Measurements from ENCODE around the gene APBB2.

Gene APBB2

GRCh38 chr4:40850496-40850895 is 363.8 kb downstream of the APBB2 start:
- DNase-seq (ENCODE audit: low spot score) = no peak

- DNase-seq (ENCODE audit: low spot score) = no peak
Observed at GRCh38 chr4:40848940-40849339, 365.4 kb downstream of the APBB2 start.

DNA sequence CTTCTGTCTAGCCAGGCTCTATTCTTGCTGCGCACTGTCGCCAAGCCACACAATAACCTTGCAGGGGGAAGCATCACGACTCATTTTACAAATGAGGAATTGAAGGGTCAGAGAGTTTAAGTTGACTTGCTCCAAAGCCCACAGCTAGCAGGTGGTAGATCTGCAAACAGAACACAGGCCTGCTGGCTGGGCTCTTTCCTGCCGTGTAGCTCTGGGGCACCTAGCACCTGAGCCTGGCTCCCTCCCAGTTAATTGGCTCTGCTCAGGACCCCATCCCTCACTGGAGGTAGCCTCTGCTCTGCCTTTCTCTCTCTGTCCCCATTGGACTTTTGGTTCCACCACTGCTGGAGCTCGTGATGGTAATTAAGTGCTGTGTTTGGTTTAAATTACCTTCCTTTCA is 366.1 kb downstream of the APBB2 start:
- DNase-seq (ENCODE audit: low spot score) = no peak

DNA sequence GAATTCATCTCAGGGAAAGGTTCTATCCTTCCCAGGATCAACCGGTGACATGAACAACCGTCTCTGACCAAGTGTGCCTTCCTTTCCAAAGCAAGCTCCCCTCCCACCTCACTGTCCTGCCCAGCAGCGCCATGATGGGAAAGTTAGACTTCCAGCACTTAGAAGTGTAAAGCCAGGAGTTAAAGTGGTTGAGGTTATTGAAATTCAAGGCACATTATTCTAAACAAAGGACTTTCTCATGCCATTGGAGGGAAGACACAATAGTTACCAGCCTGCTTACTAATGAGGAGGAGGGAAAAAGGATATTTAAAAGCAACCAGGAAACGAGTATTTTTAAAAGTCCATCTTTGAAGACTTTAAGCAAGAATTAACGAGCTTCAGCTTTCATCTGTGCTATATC is 367.8 kb downstream of the APBB2 start:
- no peak for DNase-seq (ENCODE audit: low spot score)

DNA sequence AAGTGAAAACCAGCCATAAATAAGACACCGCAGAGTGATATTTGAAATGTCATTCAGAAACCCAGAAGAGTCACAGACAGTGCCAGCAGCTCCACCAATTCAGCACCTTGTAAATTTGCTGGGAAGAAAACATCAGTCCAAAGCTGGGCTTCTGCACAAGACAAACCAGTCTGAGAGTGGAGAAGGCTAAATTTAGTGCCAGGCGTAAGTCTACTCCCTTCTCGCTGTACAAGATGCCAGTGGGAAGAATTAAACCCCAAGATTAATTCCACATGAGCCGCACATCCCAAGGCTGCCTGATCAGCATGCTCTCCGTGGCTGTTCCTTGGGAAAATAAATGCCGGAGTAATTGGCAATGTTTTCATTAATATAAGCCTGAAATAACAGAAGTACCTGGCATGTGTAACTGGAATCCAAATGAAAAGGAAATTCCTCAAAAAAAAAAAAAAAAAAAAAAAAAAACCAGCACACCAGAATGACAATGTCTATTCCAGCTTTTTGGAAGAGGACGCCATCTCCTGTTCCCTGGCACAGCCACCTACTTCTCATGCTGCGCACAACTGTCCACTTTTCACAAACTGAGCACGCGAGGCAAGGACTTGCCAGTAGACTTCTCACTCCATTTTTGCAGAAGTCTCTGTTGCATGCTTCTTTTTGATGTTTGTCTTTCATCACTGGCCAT is 369.0 kb downstream of the APBB2 start:
- DNase-seq (ENCODE audit: low spot score) = no peak

DNA sequence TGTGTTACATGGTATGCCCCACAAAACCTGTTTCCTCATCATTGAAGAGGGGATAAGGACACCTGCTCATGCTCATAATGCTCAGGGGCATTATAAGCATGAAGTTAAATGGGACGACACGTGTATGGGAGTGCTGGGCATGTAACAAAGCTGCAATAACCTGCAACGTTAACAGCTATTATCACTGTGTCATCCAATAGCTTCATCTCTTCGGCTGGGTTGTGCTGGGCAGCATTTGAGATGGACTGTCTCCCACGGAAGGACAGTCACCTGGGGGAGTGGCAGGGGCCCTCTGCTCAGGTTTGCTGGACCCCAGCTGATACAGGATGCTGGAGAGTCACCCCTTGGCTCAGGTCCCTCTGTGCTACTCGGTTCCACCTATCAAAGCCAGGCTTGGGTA is 370.1 kb downstream of the APBB2 start:
- DNase-seq (ENCODE audit: low spot score) = no peak

DNA sequence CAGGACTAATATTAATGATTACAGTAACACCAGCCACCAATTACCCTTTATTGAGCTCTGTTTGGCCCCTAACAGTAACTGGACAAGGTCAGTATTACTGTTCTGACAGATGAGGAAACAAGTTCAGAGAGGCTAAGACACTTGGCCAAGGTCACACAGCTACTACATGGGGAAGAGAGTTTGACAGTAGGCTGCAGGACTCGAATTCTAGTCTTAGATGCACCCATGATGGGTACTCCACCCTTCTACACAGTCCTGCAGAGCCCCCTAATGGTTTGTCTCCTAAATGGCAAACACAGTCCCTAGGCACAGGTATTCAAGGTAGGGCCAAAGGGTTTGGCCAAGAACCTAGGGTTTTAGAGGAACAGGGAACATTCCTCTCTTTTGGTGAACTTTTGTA is 370.6 kb downstream of the APBB2 start:
- DNase-seq (ENCODE audit: low spot score) = peak; percentile 49

DNA sequence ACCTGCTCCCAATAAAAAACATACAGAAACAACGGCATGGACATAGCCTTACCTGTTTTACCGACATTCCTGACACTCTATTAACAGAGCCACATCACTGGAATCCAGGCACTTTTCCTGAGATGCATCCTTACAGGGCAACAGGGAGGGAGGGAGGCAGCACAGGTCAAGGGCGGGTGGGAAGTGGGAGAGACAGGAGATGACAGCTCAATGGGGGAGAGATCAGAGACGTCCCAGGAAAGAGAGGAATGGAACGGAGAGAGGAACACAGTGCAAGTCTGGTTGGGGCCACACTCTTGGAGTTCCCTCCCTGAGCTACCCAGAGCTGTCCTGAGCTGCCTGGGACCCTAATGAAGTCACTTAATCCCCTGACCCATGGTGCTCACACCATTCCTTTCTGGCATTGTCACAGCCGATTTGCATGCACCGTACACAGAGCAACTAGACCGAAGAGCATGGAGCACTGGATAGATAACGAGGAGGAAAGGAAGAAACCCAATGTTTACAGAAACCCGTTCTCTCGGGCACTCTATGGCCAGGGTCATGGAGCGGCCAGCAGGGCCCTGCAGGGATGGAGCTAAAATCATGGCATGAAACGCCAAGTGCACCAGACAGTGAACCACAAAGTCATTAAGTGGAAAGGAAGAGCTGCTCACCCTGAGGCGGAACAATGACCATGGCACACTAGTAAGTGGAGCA is 371.5 kb downstream of the APBB2 start:
- DNase-seq (ENCODE audit: low spot score) = no peak

- DNase-seq (ENCODE audit: low spot score) = no peak
Observed at GRCh38 chr4:40842318-40842717, 372.0 kb downstream of the APBB2 start.

GRCh38 chr4:40840985-40841571 is 373.3 kb downstream of the APBB2 start:
- DNase-seq (ENCODE audit: low spot score) = peak; percentile 85

DNA sequence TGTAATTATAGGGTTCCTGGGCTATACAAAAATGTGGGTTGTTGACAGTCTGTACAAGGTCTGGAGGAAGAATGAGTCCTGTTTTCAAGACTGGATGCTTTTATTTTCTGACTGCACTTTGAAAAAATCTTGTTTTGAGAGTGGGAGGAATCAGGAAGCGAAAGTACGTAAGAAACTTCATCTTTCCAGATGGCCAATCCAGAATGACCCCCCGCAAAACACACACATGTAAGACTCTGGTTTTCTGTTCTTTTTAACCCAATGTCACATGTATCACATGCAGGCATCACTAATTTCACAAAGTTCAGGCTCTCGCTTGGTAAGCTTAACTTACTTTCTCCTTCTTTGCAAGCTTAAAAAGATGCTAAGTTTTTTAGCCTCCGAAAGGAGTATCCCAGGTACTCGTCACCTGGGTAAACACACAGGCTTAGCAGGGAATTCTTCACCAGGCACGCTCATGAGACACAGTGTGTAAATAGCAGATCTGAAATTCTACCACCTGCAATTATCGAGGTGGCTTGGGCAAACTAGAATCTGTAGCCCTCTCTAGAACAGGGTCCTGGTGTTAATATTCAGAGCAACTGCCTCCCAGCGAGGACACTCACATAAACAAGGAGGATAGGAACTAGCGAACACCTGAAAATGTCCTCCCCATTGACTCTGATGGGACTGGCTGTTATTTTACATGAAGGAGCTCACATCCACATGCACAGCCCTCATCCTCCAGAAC is 373.9 kb downstream of the APBB2 start:
- no peak for DNase-seq (ENCODE audit: low spot score)

DNA sequence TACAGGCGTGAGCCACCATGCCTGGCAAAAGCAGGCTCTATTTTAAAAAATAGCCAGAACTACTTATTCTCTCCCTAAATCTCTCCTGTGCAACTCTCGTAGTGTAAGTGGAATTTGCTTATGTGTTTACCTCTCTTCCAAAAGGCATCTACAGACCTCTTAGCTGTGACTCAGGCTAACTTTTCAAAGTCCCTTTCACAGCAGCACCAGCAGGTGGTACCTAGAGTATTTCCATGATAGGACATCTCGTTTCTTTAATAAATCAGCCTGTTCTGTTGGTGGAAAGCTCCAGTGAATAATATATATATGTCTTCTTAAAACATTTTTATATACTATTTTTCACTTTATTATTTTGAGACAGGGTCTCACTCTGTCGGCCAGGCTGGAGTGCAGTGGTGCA is 375.6 kb downstream of the APBB2 start:
- DNase-seq (ENCODE audit: low spot score) = no peak

GRCh38 chr4:40837094-40837870 is 377.1 kb downstream of the APBB2 start:
- no peak for DNase-seq (ENCODE audit: low spot score)

DNA sequence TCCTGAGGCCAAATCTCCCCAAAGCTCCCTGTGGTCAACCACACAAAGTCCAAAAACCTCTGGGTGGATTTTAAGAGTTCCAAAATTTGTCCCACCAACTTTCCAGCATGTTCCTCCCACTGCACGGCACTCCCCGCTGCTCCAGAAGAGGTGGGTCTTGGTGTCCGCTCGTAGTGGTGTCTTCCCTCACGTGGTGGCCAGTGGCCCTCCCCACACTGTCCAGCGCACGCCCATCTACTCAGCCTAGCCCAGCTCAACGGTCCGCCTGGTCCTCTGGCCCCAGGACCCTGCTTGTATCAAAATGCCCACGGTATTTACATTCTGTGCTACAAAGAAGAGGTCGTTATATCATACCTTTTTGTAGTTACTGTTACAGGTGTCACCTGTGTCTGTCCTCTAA is 381.1 kb downstream of the APBB2 start:
- no peak for DNase-seq (ENCODE audit: low spot score)

GRCh38 chr4:40832175-40832574 is 382.2 kb downstream of the APBB2 start:
- DNase-seq (ENCODE audit: low spot score) = no peak

- DNase-seq (ENCODE audit: low spot score) = no peak
Observed at GRCh38 chr4:40831146-40831907, 383.0 kb downstream of the APBB2 start.

DNA sequence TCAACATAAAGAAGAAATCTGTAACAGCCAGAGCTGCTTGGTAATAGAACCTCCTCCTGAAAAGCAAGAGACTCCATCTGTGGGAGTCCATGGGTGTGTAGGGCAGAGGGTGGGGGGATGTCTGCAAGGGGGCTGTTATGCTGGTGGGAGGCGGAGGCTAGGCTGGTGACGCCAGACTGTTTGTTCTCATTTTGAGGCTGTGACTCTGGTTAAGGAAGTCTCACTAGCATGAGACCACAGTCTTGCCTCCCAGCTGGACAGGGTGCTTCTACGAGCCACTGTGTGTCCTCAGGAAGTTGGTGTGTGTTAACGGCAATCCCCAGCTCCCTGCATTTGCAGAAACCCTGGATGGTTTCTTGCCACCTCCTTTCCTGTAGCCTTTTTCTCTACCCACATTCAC is 384.8 kb downstream of the APBB2 start:
- DNase-seq (ENCODE audit: low spot score) = no peak

GRCh38 chr4:40828661-40829060 is 385.7 kb downstream of the APBB2 start:
- DNase-seq (ENCODE audit: low spot score) = no peak

GRCh38 chr4:40827758-40828157 is 386.6 kb downstream of the APBB2 start:
- DNase-seq (ENCODE audit: low spot score) = no peak

- no peak for DNase-seq (ENCODE audit: low spot score)
Observed at GRCh38 chr4:40826821-40827220, 387.5 kb downstream of the APBB2 start.
